HEK293 (cell line): ENCODE data around the gene NUCB1.

Experiments
- CTCF ChIA-PET: fragments of 350-600 bp; formaldehyde crosslinking; extraction: SDS; loops from one replicate; lab custom pipeline; 2021; ENCODE audit warnings: antibody characterized with exemption; lab: Yijun Ruan, JAX
- POLR2A ChIA-PET: fragments of 300-600 bp; formaldehyde crosslinking; extraction: SDS; loops from one replicate; lab custom pipeline; 2020; ENCODE audit warnings: antibody characterized with exemption, inconsistent platforms; lab: Yijun Ruan, JAX
- H3K27ac ChIP-seq: fragments of 200-500 bp; sonication (Bioruptor generic); 2 replicates; pipeline ENCODE4 v1.5.1; 2014; ENCODE audit warnings: low read depth, low read length, control low read depth, inconsistent platforms; ENCODE audit errors: extremely low read depth
- H3K36me3 ChIP-seq, 2 experiments: fragments of 200-500 bp in 1 of 2; sonication (Bioruptor generic) in 1 of 2; 1 replicate in 1 of 2; 2 replicates in 1 of 2; pipeline ENCODE4 v1.5.1; 2014 to 2017; ENCODE audit warnings: inconsistent platforms in 2 of 2, low read length in 2 of 2; ENCODE audit not compliant: control insufficient read depth in 2 of 2, insufficient read depth in 1 of 2
- H3K4me1 ChIP-seq: fragments of 200-500 bp; sonication (Bioruptor generic); 2 replicates; pipeline ENCODE4 v1.5.1; 2014; ENCODE audit warnings: mild to moderate bottlenecking, low read length, inconsistent platforms; ENCODE audit not compliant: control insufficient read depth, insufficient read depth
- H3K4me3 ChIP-seq: 2 replicates; pipeline ENCODE4 v1.5.1; 2011; ENCODE audit warnings: low read depth, mild to moderate bottlenecking, control low read depth, low read length, moderate library complexity
- H3K9me3 ChIP-seq: fragments of 200-500 bp; sonication (Bioruptor generic); 2 replicates; pipeline ENCODE4 v1.5.1; 2014; ENCODE audit warnings: low read depth, low read length, inconsistent platforms; ENCODE audit not compliant: control insufficient read depth, insufficient read depth
- KLF1 ChIP-seq: fragments of 450-650 bp; formaldehyde crosslinking; IDR thresholded peaks from 2 replicates; pipeline ENCODE4 v1.5.1; 2016; ENCODE audit warnings: missing biosample characterization, missing genetic modification characterization
- OVOL3 ChIP-seq: fragments of 450-650 bp; formaldehyde crosslinking; IDR thresholded peaks from 2 replicates; pipeline ENCODE4 v1.5.1; 2016; ENCODE audit warnings: missing biosample characterization, missing genetic modification characterization
- ZBTB1 ChIP-seq: fragments of 450-650 bp; formaldehyde crosslinking; IDR thresholded peaks from 2 replicates; pipeline ENCODE4 v1.5.1; 2016; ENCODE audit warnings: missing biosample characterization, missing genetic modification characterization
- ZFP41 ChIP-seq: fragments of 450-650 bp; formaldehyde crosslinking; IDR thresholded peaks from 2 replicates; pipeline ENCODE4 v1.5.1; 2016; ENCODE audit warnings: missing biosample characterization, missing genetic modification characterization, borderline replicate concordance
- ZNF133 ChIP-seq: fragments of 450-650 bp; formaldehyde crosslinking; IDR thresholded peaks from 2 replicates; pipeline ENCODE4 v1.5.1; 2016; ENCODE audit warnings: missing biosample characterization, missing genetic modification characterization
- ZNF169 ChIP-seq: fragments of 450-650 bp; formaldehyde crosslinking; IDR thresholded peaks from 2 replicates; pipeline ENCODE4 v1.5.1; 2016; ENCODE audit warnings: missing biosample characterization, missing genetic modification characterization
- ZNF175 ChIP-seq: fragments of 450-650 bp; formaldehyde crosslinking; IDR thresholded peaks from 2 replicates; pipeline ENCODE4 v1.5.1; 2016; ENCODE audit warnings: missing biosample characterization, missing genetic modification characterization
- ZNF302 ChIP-seq: fragments of 450-650 bp; formaldehyde crosslinking; IDR thresholded peaks from 2 replicates; pipeline ENCODE4 v1.5.1; 2016; ENCODE audit warnings: missing biosample characterization, missing genetic modification characterization, low read depth
- ZNF529 ChIP-seq: fragments of 450-650 bp; formaldehyde crosslinking; IDR thresholded peaks from 2 replicates; pipeline ENCODE4 v1.5.1; 2017; ENCODE audit warnings: missing genetic modification characterization, missing biosample characterization; ENCODE audit not compliant: insufficient replicate concordance
- ZNF555 ChIP-seq: fragments of 450-650 bp; formaldehyde crosslinking; conservative IDR thresholded peaks from 2 replicates; pipeline ENCODE4 v1.5.1; 2017; ENCODE audit warnings: missing biosample characterization, mild to moderate bottlenecking, missing genetic modification characterization, inconsistent platforms
- ZNF561 ChIP-seq: fragments of 450-650 bp; IDR thresholded peaks from 2 replicates; pipeline ENCODE4 v1.5.1; 2018; ENCODE audit warnings: missing biosample characterization, missing genetic modification characterization, borderline replicate concordance
- ZNF768 ChIP-seq: fragments of 450-650 bp; formaldehyde crosslinking; IDR thresholded peaks from 2 replicates; pipeline ENCODE4 v1.5.1; 2018; ENCODE audit warnings: missing biosample characterization, mild to moderate bottlenecking, missing genetic modification characterization
- ZNF792 ChIP-seq: fragments of 450-650 bp; formaldehyde crosslinking; IDR thresholded peaks from 2 replicates; pipeline ENCODE4 v1.5.1; 2016; ENCODE audit warnings: missing biosample characterization, missing genetic modification characterization
- ZNF830 ChIP-seq: fragments of 450-650 bp; IDR thresholded peaks from 2 replicates; pipeline ENCODE4 v1.5.0; 2018; ENCODE audit warnings: missing biosample characterization, missing genetic modification characterization, low read depth, mild to moderate bottlenecking, moderate library complexity
- ZNF843 ChIP-seq: fragments of 450-650 bp; formaldehyde crosslinking; IDR thresholded peaks from 2 replicates; pipeline ENCODE4 v1.5.1; 2016; ENCODE audit warnings: missing biosample characterization, missing genetic modification characterization
- TF ChIP-seq, protein P1 (sequence below): fragments of 450-650 bp; formaldehyde crosslinking; IDR thresholded peaks from 2 replicates; pipeline ENCODE4 v1.5.1; 2016; ENCODE audit warnings: missing biosample characterization, missing genetic modification characterization
- TF ChIP-seq, protein P2 (sequence below): fragments of 450-650 bp; formaldehyde crosslinking; IDR thresholded peaks from 2 replicates; pipeline ENCODE4 v1.5.1; 2017; ENCODE audit warnings: missing biosample characterization, missing genetic modification characterization
- TF ChIP-seq, protein P3 (sequence below): fragments of 450-650 bp; formaldehyde crosslinking; IDR thresholded peaks from 2 replicates; pipeline ENCODE4 v1.5.1; 2017; ENCODE audit warnings: missing biosample characterization, missing genetic modification characterization
- TF ChIP-seq, protein P4 (sequence below): fragments of 450-650 bp; formaldehyde crosslinking; IDR thresholded peaks from 2 replicates; pipeline ENCODE4 v1.5.1; 2016; ENCODE audit warnings: missing biosample characterization, missing genetic modification characterization
- TF ChIP-seq, protein P5 (sequence below): fragments of 450-650 bp; formaldehyde crosslinking; IDR thresholded peaks from 2 replicates; pipeline ENCODE4 v1.5.1; 2016; ENCODE audit warnings: missing biosample characterization, missing genetic modification characterization

The NUCB1 gene

DNA sequence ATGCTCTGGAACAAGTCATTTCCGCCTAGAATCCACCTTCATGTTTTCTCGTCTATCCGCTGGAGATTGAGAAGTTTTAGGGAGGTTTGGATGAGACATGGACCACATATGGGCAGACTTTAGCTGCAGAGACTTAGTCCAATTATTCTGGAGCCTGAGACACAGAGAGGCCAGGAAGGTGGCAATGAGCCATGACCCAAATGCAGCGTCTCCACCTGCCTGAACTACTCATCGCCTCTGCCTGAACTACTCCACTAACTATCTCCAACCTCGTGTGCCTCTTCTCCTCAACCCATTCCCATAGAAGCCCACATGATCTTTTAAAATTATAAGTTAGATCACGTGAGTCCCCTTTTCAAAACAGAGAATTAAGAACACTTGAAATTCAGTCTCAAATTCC is 37.3 kb upstream of the NUCB1 start:
- no peaks in the 10 kb centered on the region; the same call in 1 of the 2 replicates for H3K4me1 ChIP-seq
- no peaks in the 10 kb centered on the region for H3K36me3 ChIP-seq
- CTCF ChIA-PET, result no interaction called here
- H3K4me3 ChIP-seq, result no peak overlapping the region
- H3K27ac ChIP-seq, result no peak overlapping the region
- POLR2A ChIA-PET, result interaction anchor here (0.6 kb wide), 1 partner anchor 24 kb away, joined by 4 read pairs; no protein-coding TSS in a partner anchor
- no peaks in the 10 kb centered on the region for H3K9me3 ChIP-seq
- TF ChIP-seq, protein P1, sequence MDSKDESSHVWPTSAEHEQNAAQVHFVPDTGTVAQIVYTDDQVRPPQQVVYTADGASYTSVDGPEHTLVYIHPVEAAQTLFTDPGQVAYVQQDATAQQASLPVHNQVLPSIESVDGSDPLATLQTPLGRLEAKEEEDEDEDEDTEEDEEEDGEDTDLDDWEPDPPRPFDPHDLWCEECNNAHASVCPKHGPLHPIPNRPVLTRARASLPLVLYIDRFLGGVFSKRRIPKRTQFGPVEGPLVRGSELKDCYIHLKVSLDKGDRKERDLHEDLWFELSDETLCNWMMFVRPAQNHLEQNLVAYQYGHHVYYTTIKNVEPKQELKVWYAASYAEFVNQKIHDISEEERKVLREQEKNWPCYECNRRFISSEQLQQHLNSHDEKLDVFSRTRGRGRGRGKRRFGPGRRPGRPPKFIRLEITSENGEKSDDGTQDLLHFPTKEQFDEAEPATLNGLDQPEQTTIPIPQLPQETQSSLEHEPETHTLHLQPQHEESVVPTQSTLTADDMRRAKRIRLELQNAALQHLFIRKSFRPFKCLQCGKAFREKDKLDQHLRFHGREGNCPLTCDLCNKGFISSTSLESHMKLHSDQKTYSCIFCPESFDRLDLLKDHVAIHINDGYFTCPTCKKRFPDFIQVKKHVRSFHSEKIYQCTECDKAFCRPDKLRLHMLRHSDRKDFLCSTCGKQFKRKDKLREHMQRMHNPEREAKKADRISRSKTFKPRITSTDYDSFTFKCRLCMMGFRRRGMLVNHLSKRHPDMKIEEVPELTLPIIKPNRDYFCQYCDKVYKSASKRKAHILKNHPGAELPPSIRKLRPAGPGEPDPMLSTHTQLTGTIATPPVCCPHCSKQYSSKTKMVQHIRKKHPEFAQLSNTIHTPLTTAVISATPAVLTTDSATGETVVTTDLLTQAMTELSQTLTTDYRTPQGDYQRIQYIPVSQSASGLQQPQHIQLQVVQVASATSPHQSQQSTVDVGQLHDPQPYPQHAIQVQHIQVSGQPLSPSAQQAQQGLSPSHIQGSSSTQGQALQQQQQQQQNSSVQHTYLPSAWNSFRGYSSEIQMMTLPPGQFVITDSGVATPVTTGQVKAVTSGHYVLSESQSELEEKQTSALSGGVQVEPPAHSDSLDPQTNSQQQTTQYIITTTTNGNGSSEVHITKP (tag by site-specific recombination), result no peak
- no peak for TF ChIP-seq ZNF302

DNA sequence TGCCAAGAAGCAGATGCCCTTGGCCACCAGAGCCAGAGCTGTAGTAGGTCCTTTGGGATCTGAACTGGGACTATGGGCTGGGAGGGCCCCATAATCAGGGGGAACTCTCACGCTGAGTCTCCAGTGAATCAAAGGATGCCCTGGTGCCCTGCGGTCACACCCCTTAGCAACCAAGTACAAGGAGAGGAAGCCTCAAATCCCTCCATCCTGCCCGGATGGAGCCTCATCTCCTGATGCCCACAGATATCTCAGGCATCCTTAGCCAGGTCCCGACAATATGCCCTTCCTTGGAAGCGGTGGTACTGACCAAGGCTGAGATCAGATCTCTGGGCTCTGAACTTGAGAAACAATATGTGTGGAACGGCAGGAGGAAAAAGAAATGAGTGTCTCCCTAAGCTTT is 33.4 kb upstream of the NUCB1 start:
- Histone ChIP-seq H3K9me3 (no peaks in the 10 kb centered on the region), H3K27ac (no peak overlapping the region), H3K4me1 (peaks cover 8% of the 10 kb centered on the region; the same call in 1 of the 2 replicates), H3K36me3 (no peaks in the 10 kb centered on the region), H3K4me3 (no peak overlapping the region)
- TF ChIP-seq ZNF830 (tag by site-specific recombination), result no peak
- TF ChIP-seq ZNF768, result no peak
- no peak for TF ChIP-seq ZNF133 (tag by site-specific recombination)
- TF ChIP-seq ZFP41 (tag by site-specific recombination), result no peak
- TF ChIP-seq OVOL3 (tag by site-specific recombination), result no peak
- TF ChIP-seq, protein P2, sequence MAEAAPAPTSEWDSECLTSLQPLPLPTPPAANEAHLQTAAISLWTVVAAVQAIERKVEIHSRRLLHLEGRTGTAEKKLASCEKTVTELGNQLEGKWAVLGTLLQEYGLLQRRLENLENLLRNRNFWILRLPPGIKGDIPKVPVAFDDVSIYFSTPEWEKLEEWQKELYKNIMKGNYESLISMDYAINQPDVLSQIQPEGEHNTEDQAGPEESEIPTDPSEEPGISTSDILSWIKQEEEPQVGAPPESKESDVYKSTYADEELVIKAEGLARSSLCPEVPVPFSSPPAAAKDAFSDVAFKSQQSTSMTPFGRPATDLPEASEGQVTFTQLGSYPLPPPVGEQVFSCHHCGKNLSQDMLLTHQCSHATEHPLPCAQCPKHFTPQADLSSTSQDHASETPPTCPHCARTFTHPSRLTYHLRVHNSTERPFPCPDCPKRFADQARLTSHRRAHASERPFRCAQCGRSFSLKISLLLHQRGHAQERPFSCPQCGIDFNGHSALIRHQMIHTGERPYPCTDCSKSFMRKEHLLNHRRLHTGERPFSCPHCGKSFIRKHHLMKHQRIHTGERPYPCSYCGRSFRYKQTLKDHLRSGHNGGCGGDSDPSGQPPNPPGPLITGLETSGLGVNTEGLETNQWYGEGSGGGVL (tag by site-specific recombination), result no peak
- TF ChIP-seq, protein P3, sequence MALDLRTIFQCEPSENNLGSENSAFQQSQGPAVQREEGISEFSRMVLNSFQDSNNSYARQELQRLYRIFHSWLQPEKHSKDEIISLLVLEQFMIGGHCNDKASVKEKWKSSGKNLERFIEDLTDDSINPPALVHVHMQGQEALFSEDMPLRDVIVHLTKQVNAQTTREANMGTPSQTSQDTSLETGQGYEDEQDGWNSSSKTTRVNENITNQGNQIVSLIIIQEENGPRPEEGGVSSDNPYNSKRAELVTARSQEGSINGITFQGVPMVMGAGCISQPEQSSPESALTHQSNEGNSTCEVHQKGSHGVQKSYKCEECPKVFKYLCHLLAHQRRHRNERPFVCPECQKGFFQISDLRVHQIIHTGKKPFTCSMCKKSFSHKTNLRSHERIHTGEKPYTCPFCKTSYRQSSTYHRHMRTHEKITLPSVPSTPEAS (tag by site-specific recombination), result no peak
- TF ChIP-seq KLF1, result no peak
- no peak for TF ChIP-seq ZBTB1 (tag by site-specific recombination)
- no peak for TF ChIP-seq ZNF561 (tag by site-specific recombination)
- no peak for TF ChIP-seq ZNF792 (tag by site-specific recombination)
- no peak for TF ChIP-seq ZNF843 (tag by site-specific recombination)
- TF ChIP-seq ZNF175, result no peak
- TF ChIP-seq ZNF169 (tag by site-specific recombination), result no peak
- no peak for TF ChIP-seq ZNF555 (tag by site-specific recombination)
- TF ChIP-seq ZNF529 (tag by site-specific recombination), result no peak
- TF ChIP-seq, protein P4, sequence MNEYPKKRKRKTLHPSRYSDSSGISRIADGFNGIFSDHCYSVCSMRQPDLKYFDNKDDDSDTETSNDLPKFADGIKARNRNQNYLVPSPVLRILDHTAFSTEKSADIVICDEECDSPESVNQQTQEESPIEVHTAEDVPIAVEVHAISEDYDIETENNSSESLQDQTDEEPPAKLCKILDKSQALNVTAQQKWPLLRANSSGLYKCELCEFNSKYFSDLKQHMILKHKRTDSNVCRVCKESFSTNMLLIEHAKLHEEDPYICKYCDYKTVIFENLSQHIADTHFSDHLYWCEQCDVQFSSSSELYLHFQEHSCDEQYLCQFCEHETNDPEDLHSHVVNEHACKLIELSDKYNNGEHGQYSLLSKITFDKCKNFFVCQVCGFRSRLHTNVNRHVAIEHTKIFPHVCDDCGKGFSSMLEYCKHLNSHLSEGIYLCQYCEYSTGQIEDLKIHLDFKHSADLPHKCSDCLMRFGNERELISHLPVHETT, result no peak
- TF ChIP-seq, protein P5, sequence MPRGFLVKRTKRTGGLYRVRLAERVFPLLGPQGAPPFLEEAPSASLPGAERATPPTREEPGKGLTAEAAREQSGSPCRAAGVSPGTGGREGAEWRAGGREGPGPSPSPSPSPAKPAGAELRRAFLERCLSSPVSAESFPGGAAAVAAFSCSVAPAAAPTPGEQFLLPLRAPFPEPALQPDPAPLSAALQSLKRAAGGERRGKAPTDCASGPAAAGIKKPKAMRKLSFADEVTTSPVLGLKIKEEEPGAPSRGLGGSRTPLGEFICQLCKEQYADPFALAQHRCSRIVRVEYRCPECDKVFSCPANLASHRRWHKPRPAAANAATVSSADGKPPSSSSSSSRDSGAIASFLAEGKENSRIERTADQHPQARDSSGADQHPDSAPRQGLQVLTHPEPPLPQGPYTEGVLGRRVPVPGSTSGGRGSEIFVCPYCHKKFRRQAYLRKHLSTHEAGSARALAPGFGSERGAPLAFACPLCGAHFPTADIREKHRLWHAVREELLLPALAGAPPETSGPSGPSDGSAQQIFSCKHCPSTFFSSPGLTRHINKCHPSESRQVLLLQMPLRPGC, result no peak
- POLR2A ChIA-PET, result no interaction called here
- CTCF ChIA-PET, result no interaction called here
